ENCODE data around the gene SH3BP2.

Gene SH3BP2

DNA sequence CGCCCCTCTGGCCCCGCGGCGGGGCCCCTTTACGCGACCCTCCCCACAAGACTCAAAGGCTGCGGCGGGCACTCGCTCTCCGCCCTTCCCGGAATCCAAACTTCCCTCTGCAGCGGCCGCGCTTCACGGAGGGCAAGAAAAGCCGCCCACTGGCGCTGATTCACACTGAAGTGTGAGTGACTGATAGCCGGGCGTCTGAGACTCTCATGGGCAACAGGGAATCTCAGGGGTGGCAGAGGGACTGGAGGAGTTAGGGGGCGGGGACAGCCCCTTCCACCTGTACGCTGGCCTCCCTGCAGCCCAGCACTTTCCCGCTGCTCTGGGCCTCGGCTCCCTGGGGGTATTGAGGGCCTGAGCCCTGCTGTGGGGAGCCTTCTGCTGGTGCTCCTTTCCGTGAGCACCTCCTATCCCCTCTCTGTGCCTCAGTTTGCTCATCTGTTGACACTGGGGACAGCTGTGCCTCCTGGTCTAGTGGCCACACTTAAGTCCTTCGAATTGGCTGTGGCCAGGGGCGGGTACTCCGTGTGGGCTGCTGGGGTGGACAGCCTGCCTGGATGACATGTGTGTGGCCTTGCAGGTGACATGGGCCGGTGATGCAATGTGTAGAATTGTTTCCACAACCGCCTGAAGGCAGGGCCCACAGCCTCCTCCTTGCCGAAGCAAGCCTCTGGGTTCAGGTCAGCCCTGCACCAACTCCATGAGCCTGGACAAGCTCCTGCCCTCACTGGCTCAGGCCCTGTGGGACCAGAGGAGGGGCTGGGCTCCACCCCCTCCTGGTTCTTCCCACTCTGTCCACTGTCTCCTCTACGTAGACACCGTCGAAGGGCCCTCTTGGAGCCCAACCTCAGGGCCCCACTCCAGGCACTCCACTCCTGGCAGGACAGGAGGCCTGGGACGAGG lies 951 bp downstream of the SH3BP2 start:
- TF ChIP-seq POLR2AphosphoS5 (IDR thresholded peaks at IDR 0.05; ENCODE audit: low read depth, low read length) (no peak), SIN3A (IDR thresholded peaks at IDR 0.05; ENCODE audit: borderline replicate concordance, insufficient read depth, low read length) (no peak), FOXP2 (optimal IDR thresholded peaks at IDR 0.05; ENCODE audit: borderline replicate concordance, extremely low read depth, extremely low read length, insufficient read depth) (no peak), TAF1 (IDR thresholded peaks at IDR 0.05; ENCODE audit: borderline replicate concordance, insufficient read depth, low read length) (no peak)
- TF ChIP-seq, protein P1, sequence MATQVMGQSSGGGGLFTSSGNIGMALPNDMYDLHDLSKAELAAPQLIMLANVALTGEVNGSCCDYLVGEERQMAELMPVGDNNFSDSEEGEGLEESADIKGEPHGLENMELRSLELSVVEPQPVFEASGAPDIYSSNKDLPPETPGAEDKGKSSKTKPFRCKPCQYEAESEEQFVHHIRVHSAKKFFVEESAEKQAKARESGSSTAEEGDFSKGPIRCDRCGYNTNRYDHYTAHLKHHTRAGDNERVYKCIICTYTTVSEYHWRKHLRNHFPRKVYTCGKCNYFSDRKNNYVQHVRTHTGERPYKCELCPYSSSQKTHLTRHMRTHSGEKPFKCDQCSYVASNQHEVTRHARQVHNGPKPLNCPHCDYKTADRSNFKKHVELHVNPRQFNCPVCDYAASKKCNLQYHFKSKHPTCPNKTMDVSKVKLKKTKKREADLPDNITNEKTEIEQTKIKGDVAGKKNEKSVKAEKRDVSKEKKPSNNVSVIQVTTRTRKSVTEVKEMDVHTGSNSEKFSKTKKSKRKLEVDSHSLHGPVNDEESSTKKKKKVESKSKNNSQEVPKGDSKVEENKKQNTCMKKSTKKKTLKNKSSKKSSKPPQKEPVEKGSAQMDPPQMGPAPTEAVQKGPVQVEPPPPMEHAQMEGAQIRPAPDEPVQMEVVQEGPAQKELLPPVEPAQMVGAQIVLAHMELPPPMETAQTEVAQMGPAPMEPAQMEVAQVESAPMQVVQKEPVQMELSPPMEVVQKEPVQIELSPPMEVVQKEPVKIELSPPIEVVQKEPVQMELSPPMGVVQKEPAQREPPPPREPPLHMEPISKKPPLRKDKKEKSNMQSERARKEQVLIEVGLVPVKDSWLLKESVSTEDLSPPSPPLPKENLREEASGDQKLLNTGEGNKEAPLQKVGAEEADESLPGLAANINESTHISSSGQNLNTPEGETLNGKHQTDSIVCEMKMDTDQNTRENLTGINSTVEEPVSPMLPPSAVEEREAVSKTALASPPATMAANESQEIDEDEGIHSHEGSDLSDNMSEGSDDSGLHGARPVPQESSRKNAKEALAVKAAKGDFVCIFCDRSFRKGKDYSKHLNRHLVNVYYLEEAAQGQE (IDR thresholded peaks at IDR 0.05; ENCODE audit: insufficient read depth in 1 of 2, low read depth in 2 of 2, low read length in 2 of 2): no peak

- TF ChIP-seq POLR2AphosphoS5 (IDR thresholded peaks at IDR 0.05; ENCODE audit: low read depth, low read length) (no peak), TAF1 (IDR thresholded peaks at IDR 0.05; ENCODE audit: borderline replicate concordance, insufficient read depth, low read length) (no peak), FOXP2 (optimal IDR thresholded peaks at IDR 0.05; ENCODE audit: borderline replicate concordance, extremely low read depth, extremely low read length, insufficient read depth) (no peak), SIN3A (IDR thresholded peaks at IDR 0.05; ENCODE audit: borderline replicate concordance, insufficient read depth, low read length) (no peak)
- TF ChIP-seq, protein P1 (IDR thresholded peaks at IDR 0.05; ENCODE audit: insufficient read depth in 1 of 2, low read depth in 2 of 2, low read length in 2 of 2): no peak
Measured at GRCh38 chr4:2794486-2795299, 1.8 kb downstream of the SH3BP2 start.

- TF ChIP-seq, protein P1 (IDR thresholded peaks at IDR 0.05; ENCODE audit: insufficient read depth in 1 of 2, low read depth in 2 of 2, low read length in 2 of 2): no peak
Measured at GRCh38 chr4:2795300-2795892, 2.5 kb downstream of the SH3BP2 start.

DNA sequence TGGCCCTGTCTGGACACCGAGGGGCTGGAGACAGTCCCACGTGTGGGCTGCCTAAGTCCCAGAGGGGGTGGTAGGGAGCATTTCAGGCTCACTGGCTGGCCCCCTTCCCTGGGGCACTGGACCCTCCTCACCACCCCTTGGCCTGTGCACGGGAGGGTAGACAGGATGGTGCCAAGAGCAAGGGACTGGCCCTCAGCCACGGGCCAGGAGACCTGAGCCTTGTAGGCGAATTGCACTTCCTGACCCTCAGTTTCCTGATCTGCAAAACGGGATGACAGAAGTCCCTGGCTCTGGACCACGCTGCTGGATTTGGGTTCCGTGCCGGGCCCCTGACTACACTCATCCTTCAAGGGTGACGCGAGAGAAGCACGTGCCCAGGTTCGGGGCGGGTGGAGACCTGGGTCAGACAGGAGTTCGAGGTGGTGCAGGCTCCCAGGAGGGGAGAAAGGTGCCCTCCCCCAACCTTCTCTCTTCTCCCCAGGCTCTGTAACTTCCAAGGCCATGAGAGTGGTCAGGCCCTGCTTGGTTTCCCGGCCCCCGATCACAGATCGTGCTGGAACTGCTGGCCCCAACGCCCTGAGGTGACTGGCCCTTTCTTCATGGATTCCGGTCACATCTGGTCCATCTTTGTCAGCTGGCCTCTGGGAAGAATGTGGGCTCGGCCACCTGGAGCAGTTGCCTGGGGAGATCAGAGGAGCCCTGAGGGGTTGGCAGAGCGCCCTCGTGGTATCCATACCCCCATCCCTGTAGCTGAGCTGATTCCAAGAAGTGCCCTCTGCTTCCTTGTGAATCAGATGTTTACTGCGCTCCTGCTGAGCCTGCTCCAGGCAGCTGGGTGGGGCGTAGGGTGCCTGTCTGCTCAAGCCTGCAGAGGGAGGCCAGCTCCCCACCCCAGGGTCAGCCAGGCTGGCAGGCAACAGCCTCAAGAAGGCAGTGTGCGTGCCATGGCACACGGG lies 3.3 kb downstream of the SH3BP2 start:
- TF ChIP-seq SIN3A (IDR thresholded peaks at IDR 0.05; ENCODE audit: borderline replicate concordance, insufficient read depth, low read length): no peak
- TF ChIP-seq FOXP2 (optimal IDR thresholded peaks at IDR 0.05; ENCODE audit: borderline replicate concordance, extremely low read depth, extremely low read length, insufficient read depth): no peak
- TF ChIP-seq POLR2AphosphoS5 (IDR thresholded peaks at IDR 0.05; ENCODE audit: low read depth, low read length): no peak
- no peak for TF ChIP-seq TAF1 (IDR thresholded peaks at IDR 0.05; ENCODE audit: borderline replicate concordance, insufficient read depth, low read length)
- TF ChIP-seq, protein P1 (IDR thresholded peaks at IDR 0.05; ENCODE audit: insufficient read depth in 1 of 2, low read depth in 2 of 2, low read length in 2 of 2): no peak

Measured in PFSK-1 (cell line).